ENCODE data around the gene RAPGEF5.

The RAPGEF5 gene

GRCh38 chr7:22268884-22269421, 88.0 kb downstream of the RAPGEF5 start:
- H3K9ac ChIP-seq (ENCODE audit: insufficient read length, low read depth), result no peak overlapping the region
- TF ChIP-seq ZNF274 (IDR thresholded peaks at IDR 0.05; ENCODE audit: low read depth, low read length), result no peak
- TF ChIP-seq YY1 (IDR thresholded peaks at IDR 0.05; ENCODE audit: insufficient read depth, insufficient read length), result no peak
- no peak for TF ChIP-seq SUZ12 (IDR thresholded peaks at IDR 0.05; ENCODE audit: extremely low read depth, insufficient read depth, insufficient read length)
- H3K27me3 ChIP-seq (ENCODE audit: insufficient read depth, insufficient read length), result no peaks in the 10 kb centered on the region
- H3K4me1 ChIP-seq (ENCODE audit: insufficient read depth, insufficient read length), result no peaks in the 10 kb centered on the region
- no peaks in the 10 kb centered on the region for H3K36me3 ChIP-seq (ENCODE audit: insufficient read depth, insufficient read length, low read length)
- H3K9me3 ChIP-seq (ENCODE audit: insufficient read depth, low read length), result no peaks in the 10 kb centered on the region
- H3K4me3 ChIP-seq (ENCODE audit: insufficient read length, low read depth), result no peak overlapping the region
- DNase-seq (ENCODE audit: low read depth, low spot score), result no peak

- TF ChIP-seq ZNF274 (IDR thresholded peaks at IDR 0.05; ENCODE audit: low read depth, low read length), result no peak
- TF ChIP-seq SUZ12 (IDR thresholded peaks at IDR 0.05; ENCODE audit: extremely low read depth, insufficient read depth, insufficient read length), result no peak
- no peak for TF ChIP-seq YY1 (IDR thresholded peaks at IDR 0.05; ENCODE audit: insufficient read depth, insufficient read length)
- Histone ChIP-seq H3K4me3 (ENCODE audit: insufficient read length, low read depth) (no peak overlapping the region), H3K9me3 (ENCODE audit: insufficient read depth, low read length) (no peaks in the 10 kb centered on the region), H3K27me3 (ENCODE audit: insufficient read depth, insufficient read length) (no peaks in the 10 kb centered on the region), H3K9ac (ENCODE audit: insufficient read length, low read depth) (no peak overlapping the region), H3K4me1 (ENCODE audit: insufficient read depth, insufficient read length) (no peaks in the 10 kb centered on the region), H3K36me3 (ENCODE audit: insufficient read depth, insufficient read length, low read length) (no peaks in the 10 kb centered on the region)
- no peak for DNase-seq (ENCODE audit: low read depth, low spot score)
Measured at GRCh38 chr7:22267930-22268615, 88.9 kb downstream of the RAPGEF5 start.

- H3K9me3 ChIP-seq (ENCODE audit: insufficient read depth, low read length), result no peaks in the 10 kb centered on the region
- H3K9ac ChIP-seq (ENCODE audit: insufficient read length, low read depth), result no peak overlapping the region
- H3K4me1 ChIP-seq (ENCODE audit: insufficient read depth, insufficient read length), result no peaks in the 10 kb centered on the region
- no peak for TF ChIP-seq YY1 (IDR thresholded peaks at IDR 0.05; ENCODE audit: insufficient read depth, insufficient read length)
- no peak for TF ChIP-seq SUZ12 (IDR thresholded peaks at IDR 0.05; ENCODE audit: extremely low read depth, insufficient read depth, insufficient read length)
- no peak for TF ChIP-seq ZNF274 (IDR thresholded peaks at IDR 0.05; ENCODE audit: low read depth, low read length)
- no peaks in the 10 kb centered on the region for H3K36me3 ChIP-seq (ENCODE audit: insufficient read depth, insufficient read length, low read length)
- DNase-seq (ENCODE audit: low read depth, low spot score), result no peak
- no peak overlapping the region for H3K4me3 ChIP-seq (ENCODE audit: insufficient read length, low read depth)
- H3K27me3 ChIP-seq (ENCODE audit: insufficient read depth, insufficient read length), result no peaks in the 10 kb centered on the region
Measured at GRCh38 chr7:22262538-22262937, 94.4 kb downstream of the RAPGEF5 start.

- TF ChIP-seq SUZ12 (IDR thresholded peaks at IDR 0.05; ENCODE audit: extremely low read depth, insufficient read depth, insufficient read length) (no peak), ZNF274 (IDR thresholded peaks at IDR 0.05; ENCODE audit: low read depth, low read length) (no peak), YY1 (IDR thresholded peaks at IDR 0.05; ENCODE audit: insufficient read depth, insufficient read length) (no peak)
- DNase-seq (ENCODE audit: low read depth, low spot score), result no peak
- H3K4me1 ChIP-seq (ENCODE audit: insufficient read depth, insufficient read length), result no peaks in the 10 kb centered on the region
- no peaks in the 10 kb centered on the region for H3K36me3 ChIP-seq (ENCODE audit: insufficient read depth, insufficient read length, low read length)
- H3K4me3 ChIP-seq (ENCODE audit: insufficient read length, low read depth), result no peak overlapping the region
- H3K9ac ChIP-seq (ENCODE audit: insufficient read length, low read depth), result no peak overlapping the region
- H3K27me3 ChIP-seq (ENCODE audit: insufficient read depth, insufficient read length), result no peaks in the 10 kb centered on the region
- no peaks in the 10 kb centered on the region for H3K9me3 ChIP-seq (ENCODE audit: insufficient read depth, low read length)
Measured at GRCh38 chr7:22256541-22257096, 100.3 kb downstream of the RAPGEF5 start.

- no peaks in the 10 kb centered on the region for H3K4me1 ChIP-seq (ENCODE audit: insufficient read depth, insufficient read length)
- H3K36me3 ChIP-seq (ENCODE audit: insufficient read depth, insufficient read length, low read length), result no peaks in the 10 kb centered on the region
- no peak for DNase-seq (ENCODE audit: low read depth, low spot score)
- no peak overlapping the region for H3K4me3 ChIP-seq (ENCODE audit: insufficient read length, low read depth)
- H3K9me3 ChIP-seq (ENCODE audit: insufficient read depth, low read length), result no peaks in the 10 kb centered on the region
- no peak overlapping the region for H3K9ac ChIP-seq (ENCODE audit: insufficient read length, low read depth)
- TF ChIP-seq YY1 (IDR thresholded peaks at IDR 0.05; ENCODE audit: insufficient read depth, insufficient read length) (no peak), ZNF274 (IDR thresholded peaks at IDR 0.05; ENCODE audit: low read depth, low read length) (no peak), SUZ12 (IDR thresholded peaks at IDR 0.05; ENCODE audit: extremely low read depth, insufficient read depth, insufficient read length) (no peak)
- no peaks in the 10 kb centered on the region for H3K27me3 ChIP-seq (ENCODE audit: insufficient read depth, insufficient read length)
Measured at GRCh38 chr7:22255834-22256233, 101.1 kb downstream of the RAPGEF5 start.

GRCh38 chr7:22255342-22255741, 101.6 kb downstream of the RAPGEF5 start:
- TF ChIP-seq SUZ12 (IDR thresholded peaks at IDR 0.05; ENCODE audit: extremely low read depth, insufficient read depth, insufficient read length), result no peak
- TF ChIP-seq YY1 (IDR thresholded peaks at IDR 0.05; ENCODE audit: insufficient read depth, insufficient read length), result no peak
- no peak for TF ChIP-seq ZNF274 (IDR thresholded peaks at IDR 0.05; ENCODE audit: low read depth, low read length)
- Histone ChIP-seq H3K36me3 (ENCODE audit: insufficient read depth, insufficient read length, low read length) (no peaks in the 10 kb centered on the region), H3K9ac (ENCODE audit: insufficient read length, low read depth) (no peak overlapping the region), H3K9me3 (ENCODE audit: insufficient read depth, low read length) (no peaks in the 10 kb centered on the region), H3K27me3 (ENCODE audit: insufficient read depth, insufficient read length) (no peaks in the 10 kb centered on the region), H3K4me1 (ENCODE audit: insufficient read depth, insufficient read length) (no peaks in the 10 kb centered on the region), H3K4me3 (ENCODE audit: insufficient read length, low read depth) (no peak overlapping the region)
- DNase-seq (ENCODE audit: low read depth, low spot score), result no peak

GRCh38 chr7:22252936-22253536, 103.9 kb downstream of the RAPGEF5 start:
- Histone ChIP-seq H3K4me3 (ENCODE audit: insufficient read length, low read depth) (no peak overlapping the region), H3K9ac (ENCODE audit: insufficient read length, low read depth) (no peak overlapping the region), H3K9me3 (ENCODE audit: insufficient read depth, low read length) (no peaks in the 10 kb centered on the region), H3K36me3 (ENCODE audit: insufficient read depth, insufficient read length, low read length) (no peaks in the 10 kb centered on the region), H3K4me1 (ENCODE audit: insufficient read depth, insufficient read length) (no peaks in the 10 kb centered on the region), H3K27me3 (ENCODE audit: insufficient read depth, insufficient read length) (no peaks in the 10 kb centered on the region)
- no peak for DNase-seq (ENCODE audit: low read depth, low spot score)
- TF ChIP-seq YY1 (IDR thresholded peaks at IDR 0.05; ENCODE audit: insufficient read depth, insufficient read length), result no peak
- TF ChIP-seq SUZ12 (IDR thresholded peaks at IDR 0.05; ENCODE audit: extremely low read depth, insufficient read depth, insufficient read length), result no peak
- no peak for TF ChIP-seq ZNF274 (IDR thresholded peaks at IDR 0.05; ENCODE audit: low read depth, low read length)

Data from NT2/D1 (cell line).